ENCODE measurements around the gene SNX3. TPM values are rescaled to one million over a fixed set of nuclear protein-coding genes. Genes with fewer than 3 reads are reported as not detected.

The SNX3 gene
- polyA plus RNA-seq, 1 donor from 2014 or later, result 432 TPM

GRCh38 chr6:108175592-108176279, 85.1 kb downstream of the SNX3 start:
- Mint-ChIP-seq H3K4me3 (peak overlapping the region; percentile 46 to 85 (median 70)), H3K4me1 (peaks cover 8 to 18% (median 13%) of the 10 kb centered on the region in 3 donors), H3K9me3 (no peaks in the 10 kb centered on the region), H3K27me3 (peaks cover 72% of the 10 kb centered on the region), H3K27ac (peak overlapping the region in 1 of 3 donors; percentile 78), H3K36me3 (no peaks in the 10 kb centered on the region)

GRCh38 chr6:108175176-108175591, 85.7 kb downstream of the SNX3 start:
- H3K4me1 Mint-ChIP-seq, result peaks cover 8 to 18% (median 13%) of the 10 kb centered on the region in 3 donors
- no peaks in the 10 kb centered on the region for H3K9me3 Mint-ChIP-seq
- H3K27me3 Mint-ChIP-seq, result peaks cover 73% of the 10 kb centered on the region
- H3K27ac Mint-ChIP-seq, result peak overlapping the region in 1 of 3 donors; percentile 78
- no peaks in the 10 kb centered on the region for H3K36me3 Mint-ChIP-seq
- H3K4me3 Mint-ChIP-seq, result peak overlapping the region; percentile 35 to 83 (median 50)

DNA sequence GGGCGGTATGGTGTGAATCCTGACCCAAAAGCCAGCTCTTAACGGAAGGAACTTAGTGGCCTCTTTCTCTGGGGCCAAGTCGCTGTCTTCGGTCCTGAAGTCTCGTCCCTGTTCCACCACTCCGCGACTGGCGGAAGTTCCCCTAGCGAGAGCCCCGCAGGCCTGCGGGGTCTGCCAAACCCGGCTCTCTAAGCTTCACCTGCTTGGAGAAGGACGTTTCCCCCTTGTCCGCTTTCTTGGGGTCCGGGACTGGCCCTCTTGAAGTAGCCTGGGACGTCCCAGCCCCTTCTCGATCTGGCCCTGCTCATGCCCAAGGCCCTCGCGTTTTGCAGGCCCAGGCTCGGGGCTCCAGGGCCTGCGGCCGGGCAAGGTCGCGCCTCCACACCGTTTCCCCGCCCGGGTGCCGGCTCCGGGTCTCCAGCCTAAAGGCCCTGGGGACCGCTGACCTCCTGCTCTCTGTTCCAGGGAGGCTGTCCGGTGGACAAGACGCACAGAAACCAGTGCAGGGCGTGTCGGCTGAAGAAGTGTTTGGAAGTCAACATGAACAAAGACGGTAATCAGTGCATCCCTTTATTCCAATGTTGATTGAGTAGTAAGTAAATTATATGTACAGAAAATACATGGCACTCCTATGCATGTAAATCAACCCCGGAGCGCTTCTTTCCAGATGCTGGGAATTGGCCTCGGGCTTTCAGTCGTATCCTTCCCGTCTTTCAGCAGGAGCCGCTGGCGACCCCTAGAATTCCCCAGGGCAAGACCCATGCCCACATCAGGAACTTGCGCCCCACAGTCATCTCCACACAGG, 86.3 kb downstream of the SNX3 start:
- peak overlapping the region in 2 of 4 donors; percentile 35 to 68 for H3K4me3 Mint-ChIP-seq
- peaks cover 74% of the 10 kb centered on the region for H3K27me3 Mint-ChIP-seq
- no peaks in the 10 kb centered on the region for H3K36me3 Mint-ChIP-seq
- no peaks in the 10 kb centered on the region for H3K9me3 Mint-ChIP-seq
- peak overlapping the region in 1 of 3 donors; percentile 78 for H3K27ac Mint-ChIP-seq
- H3K4me1 Mint-ChIP-seq, result peaks cover 8 to 18% (median 13%) of the 10 kb centered on the region in 3 donors

GRCh38 chr6:108171918-108172516, 88.8 kb downstream of the SNX3 start:
- Mint-ChIP-seq H3K9me3 (peaks cover 0 to 3% (median 0%) of the 10 kb centered on the region in 3 donors), H3K27ac (peak overlapping the region; percentile 21 to 83 (median 81)), H3K36me3 (no peaks in the 10 kb centered on the region), H3K4me1 (peaks cover 12 to 21% (median 20%) of the 10 kb centered on the region in 3 donors), H3K27me3 (peaks cover 78% of the 10 kb centered on the region), H3K4me3 (peak overlapping the region in 1 of 4 donors; percentile 72)

GRCh38 chr6:108171291-108171917, 89.4 kb downstream of the SNX3 start:
- H3K4me1 Mint-ChIP-seq, result peaks cover 13 to 22% (median 22%) of the 10 kb centered on the region in 3 donors
- peaks cover 75% of the 10 kb centered on the region for H3K27me3 Mint-ChIP-seq
- peak overlapping the region in 2 of 3 donors; percentile 83 to 93 for H3K27ac Mint-ChIP-seq
- no peaks in the 10 kb centered on the region for H3K36me3 Mint-ChIP-seq
- peak overlapping the region in 3 of 4 donors; percentile 32 to 76 (median 72) for H3K4me3 Mint-ChIP-seq
- H3K9me3 Mint-ChIP-seq, result peaks cover 0 to 3% (median 0%) of the 10 kb centered on the region in 3 donors

GRCh38 chr6:108170332-108171290, 90.2 kb downstream of the SNX3 start:
- Mint-ChIP-seq H3K27me3 (peaks cover 75% of the 10 kb centered on the region), H3K36me3 (peaks cover 3% of the 10 kb centered on the region), H3K27ac (peak overlapping the region; percentile 53 to 93 (median 83)), H3K4me1 (peaks cover 17 to 29% (median 22%) of the 10 kb centered on the region in 3 donors), H3K4me3 (peak overlapping the region; percentile 29 to 93 (median 54)), H3K9me3 (peaks cover 0 to 9% (median under 1%) of the 10 kb centered on the region in 3 donors)

DNA sequence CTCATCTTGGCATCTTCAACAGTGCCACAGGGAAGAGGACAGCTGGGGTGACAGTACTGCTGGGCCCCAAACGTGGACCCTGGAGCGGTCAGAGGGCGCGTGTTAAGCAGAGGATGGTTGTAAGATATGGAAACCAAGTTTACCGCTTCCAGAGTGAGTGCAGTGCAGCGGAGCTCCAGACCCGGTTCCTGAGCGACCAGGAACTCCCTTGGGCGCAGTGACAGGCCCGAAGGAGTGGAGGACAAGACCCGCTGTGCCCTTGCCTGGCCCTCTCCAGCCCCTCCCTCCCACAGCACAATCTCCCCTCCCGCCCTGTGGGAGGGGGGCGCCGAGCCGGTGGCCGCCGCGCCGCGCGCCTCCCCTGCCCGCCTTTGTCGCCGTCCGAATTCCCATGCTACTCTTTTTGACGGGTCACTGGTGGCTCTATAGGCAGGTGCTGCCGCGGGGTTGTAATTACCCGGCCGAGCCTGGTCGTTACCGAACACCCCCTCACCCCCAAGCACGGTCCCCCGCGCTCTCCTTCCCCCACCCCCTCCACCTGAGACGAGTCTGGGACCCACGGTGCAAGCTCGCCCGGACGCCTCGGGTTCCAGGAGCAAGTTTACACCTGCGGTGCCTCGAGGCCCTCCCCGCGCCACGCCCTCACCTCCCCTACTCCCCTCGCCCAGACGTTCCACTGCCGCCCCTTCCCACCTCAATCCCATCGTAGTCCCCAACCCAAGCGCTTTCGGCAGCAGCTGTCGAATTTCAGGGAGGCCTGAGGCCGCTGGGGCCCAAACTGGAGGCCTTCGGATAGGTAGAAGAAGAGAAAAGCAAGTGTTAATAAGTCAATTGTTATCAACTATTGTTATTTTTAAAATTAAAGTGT, 91.1 kb downstream of the SNX3 start:
- Mint-ChIP-seq H3K4me1 (peaks cover 21 to 32% (median 22%) of the 10 kb centered on the region in 3 donors), H3K9me3 (peaks cover 0 to 9% (median 3%) of the 10 kb centered on the region in 3 donors), H3K36me3 (peaks cover 3% of the 10 kb centered on the region), H3K4me3 (peak overlapping the region; percentile 59 to 85 (median 80)), H3K27ac (peak overlapping the region; percentile 31 to 93 (median 31)), H3K27me3 (peaks cover 75% of the 10 kb centered on the region)

GRCh38 chr6:108168501-108169463, 92.1 kb downstream of the SNX3 start:
- H3K4me3 Mint-ChIP-seq, result peak overlapping the region; percentile 59 to 85 (median 80)
- peaks cover 75% of the 10 kb centered on the region for H3K27me3 Mint-ChIP-seq
- peaks cover 3% of the 10 kb centered on the region for H3K36me3 Mint-ChIP-seq
- H3K27ac Mint-ChIP-seq, result peak overlapping the region; percentile 39 to 94 (median 93)
- peaks cover 0 to 10% (median 3%) of the 10 kb centered on the region in 3 donors for H3K9me3 Mint-ChIP-seq
- H3K4me1 Mint-ChIP-seq, result peaks cover 21 to 34% (median 22%) of the 10 kb centered on the region in 3 donors

DNA sequence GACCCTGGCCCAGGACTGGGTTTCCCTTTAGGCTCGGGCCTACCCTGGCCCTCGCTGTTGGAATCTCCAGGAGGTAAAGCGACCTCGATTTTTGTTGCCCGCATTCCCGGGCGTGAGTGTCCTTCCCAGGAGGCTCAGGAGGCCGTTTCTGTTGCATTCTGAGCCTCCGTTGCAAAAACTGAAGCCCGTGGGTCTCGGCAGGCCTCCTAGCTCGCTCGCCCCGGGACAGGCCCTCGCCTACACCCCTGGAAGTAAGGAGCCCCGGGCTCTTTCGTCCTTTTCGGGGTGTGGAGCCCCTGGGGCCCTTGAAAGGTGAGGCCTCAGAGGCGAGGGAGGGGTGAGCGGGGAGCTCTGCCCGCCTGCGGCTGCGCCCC, 92.8 kb downstream of the SNX3 start:
- peak overlapping the region; percentile 61 to 86 (median 83) for H3K4me3 Mint-ChIP-seq
- H3K27ac Mint-ChIP-seq, result peak overlapping the region; percentile 88 to 94 (median 93)
- H3K27me3 Mint-ChIP-seq, result peaks cover 79% of the 10 kb centered on the region
- H3K4me1 Mint-ChIP-seq, result peaks cover 22 to 38% (median 25%) of the 10 kb centered on the region in 3 donors
- H3K9me3 Mint-ChIP-seq, result peaks cover 0 to 13% (median 3%) of the 10 kb centered on the region in 3 donors
- H3K36me3 Mint-ChIP-seq, result peaks cover 3% of the 10 kb centered on the region

DNA sequence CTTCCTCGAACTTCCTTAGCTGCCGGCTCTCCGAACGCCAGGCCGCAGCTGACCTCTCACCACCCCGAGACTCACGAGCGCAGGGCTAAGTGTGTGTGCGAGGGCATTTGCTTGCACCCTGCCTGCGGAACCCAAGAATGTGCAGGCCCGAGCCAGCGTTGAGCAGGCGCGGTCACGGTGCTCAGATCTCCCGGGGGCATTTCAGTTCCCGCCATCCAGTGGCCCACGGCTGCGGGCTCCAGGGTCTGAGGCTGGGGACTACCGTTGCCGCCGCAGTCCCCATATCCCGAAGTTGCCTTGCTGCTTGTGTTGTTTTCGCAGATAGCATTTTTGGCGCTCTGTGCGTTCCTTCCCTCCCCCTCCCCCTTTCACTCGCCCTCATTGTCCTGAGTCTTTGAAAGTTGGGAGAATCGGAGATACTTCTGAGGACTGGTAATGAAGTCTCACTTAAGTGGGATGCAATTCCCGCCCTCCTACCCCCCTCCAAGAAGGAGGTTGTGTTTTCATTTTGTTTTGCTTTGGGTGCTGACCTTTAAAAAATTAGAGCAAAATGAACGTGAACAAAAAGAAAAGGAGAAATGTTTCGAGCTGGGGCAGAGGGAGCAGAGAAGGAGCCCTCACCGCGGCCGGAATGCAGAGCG, 93.3 kb downstream of the SNX3 start:
- H3K27me3 Mint-ChIP-seq, result peaks cover 79% of the 10 kb centered on the region
- peaks cover 0 to 13% (median 3%) of the 10 kb centered on the region in 3 donors for H3K9me3 Mint-ChIP-seq
- peak overlapping the region; percentile 88 to 94 (median 93) for H3K27ac Mint-ChIP-seq
- peak overlapping the region; percentile 61 to 86 (median 83) for H3K4me3 Mint-ChIP-seq
- H3K36me3 Mint-ChIP-seq, result peaks cover 3% of the 10 kb centered on the region
- peaks cover 22 to 34% (median 25%) of the 10 kb centered on the region in 3 donors for H3K4me1 Mint-ChIP-seq

- H3K36me3 Mint-ChIP-seq, result peaks cover 3% of the 10 kb centered on the region
- H3K4me3 Mint-ChIP-seq, result peak overlapping the region; percentile 61 to 86 (median 83)
- peaks cover 0 to 13% (median 3%) of the 10 kb centered on the region in 3 donors for H3K9me3 Mint-ChIP-seq
- H3K27me3 Mint-ChIP-seq, result peaks cover 79% of the 10 kb centered on the region
- peak overlapping the region; percentile 88 to 94 (median 93) for H3K27ac Mint-ChIP-seq
- H3K4me1 Mint-ChIP-seq, result peaks cover 22 to 28% (median 25%) of the 10 kb centered on the region in 3 donors
Observed at GRCh38 chr6:108166664-108167448, 94.0 kb downstream of the SNX3 start.

All from IgD-negative memory B cell (primary cell).